IPS-20b (cell line): ENCODE data around the gene TMEM256.
A peak's percentile ranks its signal among the peaks of the same experiment; 100 is the strongest.
"Not testable (repeated sequence)": the region's sequence is repeated elsewhere in the genome, so short reads cannot be mapped to it uniquely, and the experiment has no call there.

Experiments used
- H3K27ac ChIP-seq: one replicate; pipeline ENCODE4 v1.5.1; 2013; ENCODE audit warnings: low read length
- H3K27me3 ChIP-seq: 2 replicates; pipeline ENCODE4 v1.6.1; 2013; ENCODE audit warnings: mild to moderate bottlenecking, low read length, inconsistent platforms; ENCODE audit not compliant: insufficient read depth
- H3K36me3 ChIP-seq: 2 replicates; pipeline ENCODE4 v1.6.1; 2013; ENCODE audit warnings: low read depth, mild to moderate bottlenecking, inconsistent platforms, low read length, moderate library complexity; ENCODE audit not compliant: insufficient read depth
- H3K4me1 ChIP-seq: 2 replicates; pipeline ENCODE4 v1.6.1; 2013; ENCODE audit warnings: mild to moderate bottlenecking, control low read depth, inconsistent platforms, low read length, moderate library complexity; ENCODE audit not compliant: insufficient read depth
- H3K4me3 ChIP-seq: 2 replicates; pipeline ENCODE4 v1.5.1; 2013; ENCODE audit warnings: mild to moderate bottlenecking, low read length, inconsistent platforms
- H3K9ac ChIP-seq: 2 replicates; pipeline ENCODE4 v1.6.1; 2013; ENCODE audit warnings: low read depth, mild to moderate bottlenecking, inconsistent platforms, low read length, moderate library complexity
- H3K9me3 ChIP-seq: 2 replicates; pipeline ENCODE4 v1.6.1; 2013; ENCODE audit warnings: mild to moderate bottlenecking, low read depth, low read length, inconsistent platforms; ENCODE audit not compliant: insufficient read depth

The TMEM256 gene

DNA sequence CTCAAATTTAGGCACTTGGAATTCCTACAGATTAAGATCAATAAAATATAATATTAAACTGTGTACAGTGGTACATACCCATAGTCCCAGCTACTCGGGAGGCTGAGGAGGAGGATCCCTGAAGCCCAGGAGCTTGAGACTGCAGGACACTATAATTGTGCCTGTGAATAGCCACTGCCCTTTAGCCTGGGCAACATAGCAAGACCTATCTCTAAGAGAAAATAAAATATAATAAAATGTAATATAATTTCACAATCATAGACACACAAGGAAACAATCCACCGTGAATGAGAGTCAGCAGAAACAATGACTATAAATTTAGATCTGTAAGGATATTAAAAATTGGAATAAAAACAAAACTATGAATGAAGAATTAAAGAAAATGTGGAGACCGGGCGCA, 33.0 kb downstream of the TMEM256 start:
- Histone ChIP-seq H3K27ac (no peak overlapping the region), H3K4me1 (peaks cover 3% of the 10 kb centered on the region; the same call in 1 of the 2 replicates), H3K27me3 (peaks cover 7% of the 10 kb centered on the region; the same call in 1 of the 2 replicates), H3K36me3 (no peaks in the 10 kb centered on the region), H3K9me3 (no peaks in the 10 kb centered on the region), H3K9ac (no peak overlapping the region), H3K4me3 (no peak overlapping the region)

GRCh38 chr17:7369825-7370224, 34.1 kb downstream of the TMEM256 start:
- Histone ChIP-seq H3K27ac (no peak overlapping the region), H3K4me1 (peaks cover 3% of the 10 kb centered on the region; the same call in 1 of the 2 replicates), H3K27me3 (peaks cover 7% of the 10 kb centered on the region; the same call in 1 of the 2 replicates), H3K36me3 (no peaks in the 10 kb centered on the region), H3K9me3 (no peaks in the 10 kb centered on the region), H3K9ac (no peak overlapping the region), H3K4me3 (no peak overlapping the region)

DNA sequence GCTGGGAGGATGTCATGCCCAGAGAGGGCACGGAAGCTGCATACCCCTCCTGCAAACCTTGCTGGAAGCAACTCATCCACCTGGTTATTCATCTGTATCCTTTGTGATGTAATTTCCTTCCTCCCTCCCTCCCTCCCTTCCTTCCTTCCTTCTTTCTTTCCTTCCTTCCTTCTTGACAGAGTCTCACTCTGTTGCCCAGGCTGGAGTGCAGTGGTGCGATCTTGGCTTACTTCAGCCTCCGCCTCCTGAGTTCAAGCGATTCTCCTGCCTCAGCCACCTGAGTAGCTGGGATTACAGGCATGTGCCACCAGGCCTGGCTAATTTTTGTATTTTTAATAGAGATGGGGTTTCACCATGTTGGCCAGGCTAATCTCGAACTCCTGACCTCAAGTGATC, 35.3 kb downstream of the TMEM256 start:
- H3K9me3 ChIP-seq, H3K4me1 ChIP-seq, H3K27me3 ChIP-seq, H3K27ac ChIP-seq, H3K36me3 ChIP-seq, H3K9ac ChIP-seq: not testable (repeated sequence)
- peak overlapping the region; percentile 40; the same call in 1 of the 2 replicates for H3K4me3 ChIP-seq

- no peak overlapping the region for H3K9ac ChIP-seq
- H3K4me1 ChIP-seq, result peaks cover 3% of the 10 kb centered on the region; the same call in 1 of the 2 replicates
- H3K9me3 ChIP-seq, result no peaks in the 10 kb centered on the region
- no peaks in the 10 kb centered on the region for H3K36me3 ChIP-seq
- H3K4me3 ChIP-seq, result peak overlapping the region; percentile 40; the same call in 1 of the 2 replicates
- no peak overlapping the region for H3K27ac ChIP-seq
- peaks cover 7% of the 10 kb centered on the region; the same call in 1 of the 2 replicates for H3K27me3 ChIP-seq
Measured at GRCh38 chr17:7367918-7368598, 35.8 kb downstream of the TMEM256 start.

- Histone ChIP-seq H3K4me1 (peaks cover 3% of the 10 kb centered on the region; the same call in 1 of the 2 replicates), H3K9ac (no peak overlapping the region)
Measured at GRCh38 chr17:7367083-7367482, 36.8 kb downstream of the TMEM256 start.

DNA sequence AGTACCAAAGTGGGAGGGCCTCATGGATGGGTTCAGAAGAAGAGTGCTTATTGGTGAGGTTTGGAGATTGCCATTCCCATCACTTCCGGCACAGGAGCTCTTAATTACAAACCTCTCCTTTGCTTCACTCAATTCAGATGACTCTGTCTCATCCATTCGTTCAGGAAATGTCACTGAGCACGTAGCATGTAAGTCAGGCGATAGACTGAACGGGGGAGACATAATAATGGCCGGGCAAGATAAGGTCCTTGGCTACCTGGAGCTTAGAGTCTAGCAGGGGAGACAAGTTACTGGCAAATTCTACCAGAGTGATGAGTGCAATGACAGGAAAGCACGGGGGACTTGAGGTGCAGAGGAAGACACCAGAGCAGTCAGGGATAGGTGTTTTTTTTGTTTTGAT, 37.9 kb downstream of the TMEM256 start:
- not testable (repeated sequence) for H3K4me3 ChIP-seq, H3K27me3 ChIP-seq, H3K27ac ChIP-seq, H3K9me3 ChIP-seq, H3K9ac ChIP-seq, H3K36me3 ChIP-seq, H3K4me1 ChIP-seq

More at GRCh38 chr17:7367083-7367482, 36.8 kb downstream of the TMEM256 start:
- Histone ChIP-seq H3K27me3 (peaks cover 7% of the 10 kb centered on the region; the same call in 1 of the 2 replicates), H3K27ac (no peak overlapping the region), H3K9me3 (no peaks in the 10 kb centered on the region), H3K36me3 (no peaks in the 10 kb centered on the region), H3K4me3 (no peak overlapping the region)

DNA sequence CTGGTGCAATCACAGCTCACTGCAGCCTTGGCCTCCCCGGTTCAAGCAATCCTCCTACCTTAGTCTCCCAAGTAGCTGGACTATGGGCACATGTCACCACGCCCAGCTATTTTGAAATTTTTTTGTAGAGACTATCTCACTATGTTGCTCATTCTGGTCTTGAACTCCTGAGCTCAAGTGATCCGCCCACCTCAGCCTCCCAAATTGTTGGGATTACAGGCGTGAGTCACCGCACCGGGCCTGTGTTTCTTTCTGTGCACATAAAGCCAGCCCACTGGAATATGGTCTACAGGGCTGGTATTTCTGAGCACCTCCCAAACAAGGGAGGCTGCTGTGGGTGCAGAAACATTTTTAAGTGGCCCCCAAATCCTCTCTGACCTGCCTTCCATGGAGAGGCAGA, 40.6 kb downstream of the TMEM256 start:
- no peak overlapping the region for H3K4me3 ChIP-seq
- H3K9me3 ChIP-seq, result no peaks in the 10 kb centered on the region
- H3K27ac ChIP-seq, result no peak overlapping the region

GRCh38 chr17:7361906-7362305, 42.0 kb downstream of the TMEM256 start:
- Histone ChIP-seq H3K36me3 (no peaks in the 10 kb centered on the region), H3K9ac (no peak overlapping the region), H3K27me3 (no peaks in the 10 kb centered on the region), H3K4me3 (no peak overlapping the region), H3K4me1 (no peaks in the 10 kb centered on the region), H3K9me3 (no peaks in the 10 kb centered on the region), H3K27ac (no peak overlapping the region)

More for the DNA sequence above, 40.6 kb downstream of the TMEM256 start:
- no peaks in the 10 kb centered on the region for H3K36me3 ChIP-seq
- H3K4me1 ChIP-seq, result peaks cover 3% of the 10 kb centered on the region; the same call in 1 of the 2 replicates
- H3K9ac ChIP-seq, result no peak overlapping the region
- H3K27me3 ChIP-seq, result no peaks in the 10 kb centered on the region

- Histone ChIP-seq H3K27ac (no peak overlapping the region), H3K36me3 (no peaks in the 10 kb centered on the region), H3K9ac (no peak overlapping the region), H3K27me3 (peaks cover 8% of the 10 kb centered on the region; the same call in 1 of the 2 replicates), H3K9me3 (no peaks in the 10 kb centered on the region), H3K4me1 (peaks cover 15% of the 10 kb centered on the region), H3K4me3 (no peak overlapping the region)
Measured at GRCh38 chr17:7357381-7357780, 46.5 kb downstream of the TMEM256 start.

DNA sequence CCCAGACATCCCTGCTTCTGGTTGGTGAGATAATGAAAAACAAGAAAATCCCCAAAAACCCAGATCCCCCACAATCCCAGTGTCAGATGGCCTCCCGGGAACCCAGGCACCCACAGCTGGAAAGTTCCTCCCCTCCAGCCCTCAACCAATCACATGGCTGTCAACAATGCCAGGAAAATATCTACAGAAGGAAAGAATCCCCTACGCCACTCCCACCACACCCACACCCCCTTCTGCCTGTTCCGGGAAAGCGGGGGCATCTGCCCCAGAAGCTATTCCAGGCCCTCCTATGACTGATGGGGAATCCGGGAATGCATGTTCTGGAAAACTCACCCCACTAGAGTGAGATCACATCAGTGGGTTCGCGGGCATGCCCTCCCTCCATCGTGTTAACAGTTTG, 47.1 kb downstream of the TMEM256 start:
- Histone ChIP-seq H3K4me3 (no peak overlapping the region), H3K27ac (no peak overlapping the region), H3K27me3 (peaks cover 8% of the 10 kb centered on the region; the same call in 1 of the 2 replicates), H3K9ac (no peak overlapping the region), H3K9me3 (no peaks in the 10 kb centered on the region), H3K4me1 (peaks cover 15% of the 10 kb centered on the region), H3K36me3 (no peaks in the 10 kb centered on the region)

- Histone ChIP-seq H3K27ac (no peak overlapping the region), H3K9ac (no peak overlapping the region), H3K9me3 (no peaks in the 10 kb centered on the region), H3K36me3 (no peaks in the 10 kb centered on the region), H3K4me1 (peaks cover 15% of the 10 kb centered on the region), H3K4me3 (peak overlapping the region; percentile 58; the same call in 1 of the 2 replicates), H3K27me3 (peaks cover 9% of the 10 kb centered on the region)
Measured at GRCh38 chr17:7356072-7356549, 47.8 kb downstream of the TMEM256 start.

DNA sequence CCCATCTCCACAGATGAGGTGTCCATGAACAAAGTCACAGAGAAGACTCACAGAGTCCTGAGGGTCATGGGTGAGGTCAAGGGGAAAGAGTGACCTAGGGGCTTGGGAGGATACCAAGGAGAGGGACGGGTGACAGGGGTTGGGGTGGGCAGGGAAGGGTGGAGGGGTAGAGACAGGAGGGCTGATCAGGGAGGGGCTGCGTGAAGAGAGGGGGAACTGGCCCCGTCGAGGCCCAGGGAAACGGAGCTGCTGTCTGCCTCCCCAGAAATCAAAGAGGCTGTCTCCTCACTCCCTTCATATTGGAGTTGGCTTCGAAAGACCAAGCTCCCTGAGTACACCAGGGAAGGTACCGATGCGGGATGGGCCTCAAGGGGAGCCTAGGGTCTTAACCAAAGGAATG, 48.3 kb downstream of the TMEM256 start:
- no peaks in the 10 kb centered on the region for H3K9me3 ChIP-seq
- H3K27ac ChIP-seq, result no peak overlapping the region
- peaks cover 15% of the 10 kb centered on the region for H3K4me1 ChIP-seq
- no peak overlapping the region for H3K9ac ChIP-seq
- H3K27me3 ChIP-seq, result peaks cover 15% of the 10 kb centered on the region
- H3K4me3 ChIP-seq, result peak overlapping the region; percentile 58; the same call in 1 of the 2 replicates
- H3K36me3 ChIP-seq, result no peaks in the 10 kb centered on the region
